ENCODE results near the gene IL23A. TPM values are rescaled to one million over a fixed set of nuclear protein-coding genes. Genes with fewer than 3 reads are reported as not detected.

Gene IL23A
- total RNA-seq, 1 experiment from 2014 or later: 0.41 TPM

- TF ChIP-seq POLR2AphosphoS5 (IDR thresholded peaks at IDR 0.05; ENCODE audit: low read depth, low read length) (no peak), TCF7L2 (IDR thresholded peaks at IDR 0.05; ENCODE audit: low read depth, low read length) (no peak), REST (IDR thresholded peaks at IDR 0.05; ENCODE audit: insufficient read depth in 1 of 2, low read depth in 2 of 2, low read length in 1 of 2) (no peak), SIN3A (IDR thresholded peaks at IDR 0.05; ENCODE audit: borderline replicate concordance, insufficient read depth, low read depth, low read length) (no peak)
- TF ChIP-seq, protein P1, sequence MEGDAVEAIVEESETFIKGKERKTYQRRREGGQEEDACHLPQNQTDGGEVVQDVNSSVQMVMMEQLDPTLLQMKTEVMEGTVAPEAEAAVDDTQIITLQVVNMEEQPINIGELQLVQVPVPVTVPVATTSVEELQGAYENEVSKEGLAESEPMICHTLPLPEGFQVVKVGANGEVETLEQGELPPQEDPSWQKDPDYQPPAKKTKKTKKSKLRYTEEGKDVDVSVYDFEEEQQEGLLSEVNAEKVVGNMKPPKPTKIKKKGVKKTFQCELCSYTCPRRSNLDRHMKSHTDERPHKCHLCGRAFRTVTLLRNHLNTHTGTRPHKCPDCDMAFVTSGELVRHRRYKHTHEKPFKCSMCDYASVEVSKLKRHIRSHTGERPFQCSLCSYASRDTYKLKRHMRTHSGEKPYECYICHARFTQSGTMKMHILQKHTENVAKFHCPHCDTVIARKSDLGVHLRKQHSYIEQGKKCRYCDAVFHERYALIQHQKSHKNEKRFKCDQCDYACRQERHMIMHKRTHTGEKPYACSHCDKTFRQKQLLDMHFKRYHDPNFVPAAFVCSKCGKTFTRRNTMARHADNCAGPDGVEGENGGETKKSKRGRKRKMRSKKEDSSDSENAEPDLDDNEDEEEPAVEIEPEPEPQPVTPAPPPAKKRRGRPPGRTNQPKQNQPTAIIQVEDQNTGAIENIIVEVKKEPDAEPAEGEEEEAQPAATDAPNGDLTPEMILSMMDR (IDR thresholded peaks at IDR 0.05): no peak
- no TSS peak for BruUV-seq (replicated peaks)
- Histone ChIP-seq H3K36me3 (ENCODE audit: control insufficient read depth, insufficient read depth, low read length) (no peaks in the 10 kb centered on the region; the same call in 1 of the 2 replicates), H3K4me1 (ENCODE audit: control insufficient read depth, insufficient read depth, low read length) (peaks cover 8% of the 10 kb centered on the region), H3K4me3 (ENCODE audit: low read depth in 2 of 2, low read length in 2 of 2) (no peak within 1 kb of the TSS), H3K27ac (ENCODE audit: low read length) (no peak within 1 kb of the TSS), H3K9me3 (ENCODE audit: control insufficient read depth, insufficient read depth, low read depth, low read length) (no peaks in the 10 kb centered on the region), H3K27me3 (ENCODE audit: control insufficient read depth, insufficient read depth, low read length) (no peaks in the 10 kb centered on the region)
- DNase-seq (ENCODE audit: low read depth, low spot score) (no peak), ATAC-seq (no peak)
- intact Hi-C loops (cut with micrococcal nuclease; ENCODE audit: unreplicated experiment): loop anchor here (10.0 kb wide), 1 partner anchor 102 kb away; the partner anchor contains the start of gene SPRYD4
- in situ Hi-C loops (cut with HindIII; ENCODE audit: low pct_unique_long_range_greater_than_20kb, low sequenced_read_pairs): no loop called here
- ChIA-PET CTCF (interaction anchor here (0.6 kb wide), 1 partner anchor 101 kb away, joined by 4 read pairs; no protein-coding TSS in a partner anchor), POLR2A (interaction anchor here (0.7 kb wide), 1 partner anchor 47 kb away, joined by 4 read pairs; the partner anchor contains the start of gene CNPY2)
These were observed 23.7 kb downstream of the IL23A start, which contains the start of gene APOF for GRCh38 chr12:56362130-56363059. APOF (minus strand) TSS chr12:56362857; CDS start chr12:56362745, 112 bp downstream.

GRCh38 chr12:56366948-56367347 lies 28.3 kb downstream of the IL23A start:
- in situ Hi-C loops (cut with HindIII; ENCODE audit: low pct_unique_long_range_greater_than_20kb, low sequenced_read_pairs): no loop called here
- intact Hi-C loops (cut with micrococcal nuclease; ENCODE audit: unreplicated experiment): loop anchor here (10.0 kb wide), 1 partner anchor 98 kb away; the partner anchor contains the start of gene SPRYD4
- ATAC-seq: peak; percentile 55
- BruUV-seq (replicated peaks): no TSS peak
- H3K27me3 ChIP-seq (ENCODE audit: control insufficient read depth, insufficient read depth, low read length): no peaks in the 10 kb centered on the region
- H3K4me3 ChIP-seq (ENCODE audit: low read depth in 2 of 2, low read length in 2 of 2): no peak overlapping the region
- H3K36me3 ChIP-seq (ENCODE audit: control insufficient read depth, insufficient read depth, low read length): no peaks in the 10 kb centered on the region
- TF ChIP-seq, protein P1 (IDR thresholded peaks at IDR 0.05): no peak
- TF ChIP-seq POLR2AphosphoS5 (IDR thresholded peaks at IDR 0.05; ENCODE audit: low read depth, low read length) (no peak), TCF7L2 (IDR thresholded peaks at IDR 0.05; ENCODE audit: low read depth, low read length) (no peak), SIN3A (IDR thresholded peaks at IDR 0.05; ENCODE audit: borderline replicate concordance, insufficient read depth, low read depth, low read length) (no peak), REST (IDR thresholded peaks at IDR 0.05; ENCODE audit: insufficient read depth in 1 of 2, low read depth in 2 of 2, low read length in 1 of 2) (no peak)
- DNase-seq (ENCODE audit: low read depth, low spot score): no peak
- no peaks in the 10 kb centered on the region for H3K9me3 ChIP-seq (ENCODE audit: control insufficient read depth, insufficient read depth, low read depth, low read length)
- ChIA-PET POLR2A (interaction anchor here (0.6 kb wide), 1 partner anchor 1924 kb away, joined by 3 read pairs; no protein-coding TSS in a partner anchor), CTCF (no interaction called here)
- H3K27ac ChIP-seq (ENCODE audit: low read length): no peak overlapping the region
- H3K4me1 ChIP-seq (ENCODE audit: control insufficient read depth, insufficient read depth, low read length): no peaks in the 10 kb centered on the region
